Ramos (cell line): ENCODE measurements around the gene LRRN1.

Experiments
- in situ Hi-C: fragments of 300-500 bp; cut with MboI; formaldehyde crosslinking; loops from one replicate; pipeline ENCODE4 v1.14.3; 2022; ENCODE audit warnings: low sequenced_read_pairs; ENCODE audit not compliant: unreplicated experiment

LRRN1 gene

DNA sequence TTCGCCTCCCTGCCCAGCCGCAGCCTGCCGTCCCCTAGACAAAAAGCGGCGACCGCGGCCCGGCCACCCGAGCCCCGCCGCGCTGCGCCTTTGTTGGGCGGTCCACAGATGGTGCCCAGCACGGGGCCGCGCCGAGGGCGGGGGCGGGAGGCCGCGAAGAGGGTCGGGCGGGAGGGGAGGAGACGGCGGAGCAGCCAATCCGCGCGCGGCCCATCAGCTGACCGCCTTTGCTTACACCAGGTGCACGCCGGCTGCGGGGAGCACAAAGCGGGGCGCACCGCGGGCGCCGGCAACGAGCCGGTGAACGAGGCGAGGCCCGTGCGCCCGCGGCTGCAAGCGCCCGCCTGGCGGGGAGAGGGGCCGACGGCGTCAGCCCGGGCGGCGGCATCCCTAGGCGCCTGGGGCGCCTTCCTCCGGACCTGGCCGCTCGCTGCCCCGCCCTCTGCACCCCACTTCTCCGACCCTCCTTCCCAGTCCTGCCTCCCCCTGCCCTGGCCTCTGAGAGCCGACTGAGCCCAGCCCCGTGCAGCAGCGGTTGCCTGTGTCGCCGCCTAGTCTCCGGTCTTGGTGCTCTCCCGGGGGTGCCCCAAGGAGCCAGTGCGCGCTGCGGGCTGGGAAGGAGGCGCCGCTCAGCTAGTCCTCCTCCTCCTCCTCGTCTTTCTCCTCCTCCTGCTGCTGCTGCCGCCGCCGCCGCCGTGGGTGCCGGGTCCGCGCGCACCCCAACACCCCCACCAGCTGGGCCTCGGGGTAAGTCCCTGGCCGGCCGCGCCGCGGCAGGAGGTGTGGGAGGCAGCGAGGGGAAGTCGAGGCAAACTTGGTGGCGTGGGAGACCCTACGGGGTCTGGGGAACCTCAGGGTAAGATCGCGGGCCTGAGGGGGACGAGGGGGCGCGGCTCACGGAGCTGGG, at the start of gene LRRN1:
LRRN1 (plus strand) TSS at position 259 of the 907 bp plus-strand sequence. CDS start 45,211 bp downstream, outside the sequence.
- in situ Hi-C loops, result no loop called here

DNA sequence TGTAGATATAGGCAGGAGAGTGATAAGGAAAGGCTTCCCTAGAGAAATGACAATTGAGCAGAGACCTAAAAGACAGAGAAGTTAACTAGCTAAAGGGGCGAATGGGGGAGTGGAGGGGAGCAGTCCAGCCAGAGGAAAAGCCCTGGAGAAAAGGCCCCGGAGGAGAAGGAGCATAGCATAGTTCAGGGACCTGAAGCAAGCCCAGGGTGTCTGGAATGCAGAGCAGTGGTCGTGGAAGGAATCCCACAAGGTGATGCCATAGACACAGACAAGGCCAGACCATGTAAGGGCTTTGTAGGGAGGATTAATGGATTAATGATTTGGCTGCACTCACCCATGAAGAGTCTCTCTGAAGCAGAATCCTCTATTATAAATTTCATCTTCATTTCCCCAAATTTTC, 45.8 kb upstream of the LRRN1 start:
- in situ Hi-C loops, result no loop called here

DNA sequence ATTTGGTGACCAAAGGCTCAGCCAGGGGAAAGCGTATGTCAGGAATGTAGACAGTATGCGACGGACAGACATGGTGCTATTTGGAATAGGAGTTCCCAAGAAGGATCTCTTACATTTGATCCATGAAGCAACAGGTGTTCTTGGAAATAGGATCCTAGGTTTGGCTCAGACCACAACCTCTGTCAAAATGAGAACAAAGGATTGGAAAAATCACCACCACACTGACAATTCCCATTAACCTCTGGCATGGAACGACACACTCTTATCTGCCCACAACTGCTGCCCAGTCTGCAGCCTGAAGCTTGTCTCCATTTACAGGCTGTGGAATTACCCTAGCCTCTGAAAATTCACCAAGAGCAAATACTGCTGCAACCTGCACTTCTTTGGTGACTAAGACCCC, 33.6 kb upstream of the LRRN1 start:
- in situ Hi-C loops, result no loop called here

DNA sequence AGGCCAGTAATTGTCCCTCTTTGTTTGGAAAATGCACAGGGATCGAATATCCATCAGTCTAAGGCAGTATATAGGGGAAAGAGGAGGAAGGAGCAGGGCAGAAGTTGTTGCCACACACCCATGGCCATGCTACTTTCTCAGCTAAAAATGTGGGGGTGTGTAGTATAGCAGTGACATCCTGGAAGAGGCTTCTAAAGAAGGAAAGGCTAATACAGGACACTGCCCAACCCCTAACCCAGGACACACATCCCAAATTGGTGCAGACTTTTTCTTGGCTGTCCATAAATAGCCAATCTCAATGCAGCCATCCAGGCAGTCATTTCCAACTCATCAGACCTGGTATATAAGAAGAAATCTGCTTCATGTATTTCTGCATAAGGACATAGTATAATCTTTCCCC, 33.1 kb upstream of the LRRN1 start:
- in situ Hi-C loops, result no loop called here

DNA sequence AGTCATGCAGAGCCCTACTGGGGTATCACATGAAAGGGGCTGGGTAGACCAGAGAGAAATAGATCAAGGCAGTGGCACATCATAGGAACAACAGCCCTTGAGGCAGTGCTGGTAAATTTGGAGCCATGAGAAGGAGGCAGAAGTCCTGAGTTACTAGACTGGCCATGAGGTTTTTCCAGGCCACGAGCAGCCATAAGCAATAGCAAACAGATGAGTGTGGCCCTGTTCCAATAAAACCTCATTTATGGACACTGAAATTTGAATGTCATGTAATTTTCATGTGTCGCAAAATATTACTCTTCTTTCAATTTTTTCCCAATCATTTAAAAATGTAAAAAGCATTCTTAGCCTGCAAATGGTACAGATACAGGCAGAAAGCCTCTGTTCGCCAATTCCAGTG, 28.1 kb upstream of the LRRN1 start:
- in situ Hi-C loops, result no loop called here

DNA sequence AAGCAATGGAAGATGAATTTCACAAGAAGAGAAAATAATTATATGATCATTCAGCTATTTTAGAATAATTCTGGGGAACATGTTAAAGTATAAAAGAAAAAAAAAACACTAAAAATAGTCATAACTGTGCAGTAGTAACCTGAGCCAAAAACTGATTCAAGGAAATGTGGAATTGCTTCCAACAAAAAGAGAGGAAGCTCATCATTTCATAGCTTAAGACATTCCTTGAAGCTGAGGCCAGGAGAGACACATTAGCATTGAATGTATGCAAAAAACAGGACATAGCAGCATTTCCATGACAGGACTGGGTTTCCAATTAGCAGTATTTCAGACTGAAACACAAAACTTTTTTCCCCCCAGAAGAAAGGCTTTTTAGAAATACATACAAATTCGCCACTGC, 27.7 kb upstream of the LRRN1 start:
- in situ Hi-C loops, result no loop called here

DNA sequence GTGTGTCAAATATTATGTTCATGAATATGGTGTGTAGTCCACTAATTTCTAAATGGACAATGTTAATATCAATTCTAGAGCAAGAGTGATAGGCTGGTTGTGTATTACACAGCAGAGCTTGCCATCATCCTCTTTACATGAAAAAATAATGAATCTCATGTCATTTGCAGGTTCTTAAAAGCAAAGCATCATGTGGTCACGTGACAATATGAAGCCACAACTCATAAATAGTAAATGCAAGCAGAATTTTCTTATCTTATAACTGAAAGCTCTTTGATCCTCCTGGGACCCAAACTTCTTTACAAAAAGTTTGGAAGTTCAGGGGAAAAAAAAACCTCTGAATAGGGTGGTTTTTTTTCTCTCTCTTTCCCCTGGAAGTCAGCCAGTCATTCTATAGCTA, 26.9 kb upstream of the LRRN1 start:
- in situ Hi-C loops, result no loop called here

DNA sequence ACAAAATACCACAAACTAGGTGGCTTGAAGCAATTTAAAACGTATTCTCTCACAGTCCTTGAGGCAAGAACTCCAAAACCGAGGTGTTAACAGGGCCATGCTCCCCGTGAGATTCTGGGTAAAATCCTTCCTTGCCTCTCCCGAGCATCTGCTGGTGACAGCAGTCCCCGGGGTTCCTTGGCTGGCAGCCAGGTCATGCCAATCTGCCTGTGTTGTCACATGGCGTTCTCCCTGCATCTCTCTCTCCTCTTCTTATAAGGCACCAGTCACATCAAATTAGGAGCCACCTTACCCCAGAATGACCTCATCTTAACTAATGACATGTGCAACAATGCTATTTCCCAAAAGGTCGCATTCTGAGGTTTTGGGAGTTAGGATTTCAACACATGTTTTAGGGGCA, 26.3 kb upstream of the LRRN1 start:
- in situ Hi-C loops, result no loop called here

DNA sequence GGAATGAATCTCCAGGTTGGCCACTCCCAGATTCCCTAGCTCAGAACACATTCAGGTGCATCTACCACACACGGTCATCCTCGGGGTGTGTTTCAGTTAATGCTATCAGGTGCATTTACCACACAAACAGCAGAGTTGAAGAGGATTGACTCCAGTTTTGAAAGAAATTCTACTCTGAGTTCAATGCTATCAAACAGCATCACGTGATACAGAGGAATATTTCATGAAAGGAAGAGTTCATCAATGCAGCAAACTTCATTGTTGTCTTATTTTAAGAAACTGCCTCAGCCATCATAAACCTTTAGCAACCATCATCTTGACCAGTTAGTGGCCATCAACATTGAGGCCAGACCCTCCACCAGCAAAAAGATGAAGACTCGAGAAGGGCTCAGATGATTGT, 22.6 kb upstream of the LRRN1 start:
- in situ Hi-C loops, result no loop called here

DNA sequence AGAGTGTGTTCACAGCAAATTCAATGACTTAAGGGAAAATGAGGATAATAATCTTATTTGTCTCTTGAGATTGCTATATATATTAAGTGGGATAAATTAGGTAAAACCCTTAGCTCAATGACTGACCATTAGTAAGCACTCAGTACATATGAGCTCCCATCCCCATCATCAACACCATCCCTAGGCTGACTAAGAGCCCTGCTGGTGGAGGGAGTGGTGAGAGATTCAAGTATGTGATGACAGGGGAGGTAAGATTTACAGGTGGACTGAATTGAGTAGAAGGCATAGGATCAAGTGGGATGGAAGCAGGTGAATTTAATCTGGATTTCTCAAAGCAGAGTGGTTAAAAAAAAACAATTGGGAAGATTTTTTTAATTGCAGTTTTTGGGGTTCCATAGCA, 21.0 kb upstream of the LRRN1 start:
- in situ Hi-C loops, result no loop called here

DNA sequence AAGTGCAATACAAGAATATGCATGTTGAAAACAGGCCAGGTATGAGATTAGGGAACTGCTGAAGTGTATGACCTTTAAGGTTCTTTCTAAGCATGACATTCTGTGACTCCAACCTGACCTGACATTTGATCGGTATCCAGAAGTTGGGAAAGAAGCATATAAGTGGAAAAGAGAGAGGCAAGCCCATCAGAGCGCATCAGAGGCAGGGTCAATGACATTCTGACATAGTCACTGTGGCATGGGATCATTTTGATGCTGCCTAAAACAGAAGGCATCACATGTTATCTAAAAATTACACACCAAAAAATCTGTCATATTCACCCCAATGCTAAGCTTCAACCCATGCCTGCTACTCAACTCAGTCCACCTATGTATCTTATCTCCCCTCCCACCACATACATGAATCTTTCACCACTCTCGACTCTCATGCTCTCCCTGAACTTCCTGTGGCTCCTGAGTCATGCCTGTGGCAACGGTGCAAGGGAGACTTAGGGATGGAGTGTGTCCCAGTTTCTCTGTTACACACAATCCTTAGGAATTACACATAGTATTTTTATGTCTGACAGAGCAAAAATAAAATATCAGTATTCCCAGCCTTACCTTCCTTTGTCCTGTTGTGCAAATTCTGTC, 20.5 kb upstream of the LRRN1 start:
- in situ Hi-C loops, result no loop called here

DNA sequence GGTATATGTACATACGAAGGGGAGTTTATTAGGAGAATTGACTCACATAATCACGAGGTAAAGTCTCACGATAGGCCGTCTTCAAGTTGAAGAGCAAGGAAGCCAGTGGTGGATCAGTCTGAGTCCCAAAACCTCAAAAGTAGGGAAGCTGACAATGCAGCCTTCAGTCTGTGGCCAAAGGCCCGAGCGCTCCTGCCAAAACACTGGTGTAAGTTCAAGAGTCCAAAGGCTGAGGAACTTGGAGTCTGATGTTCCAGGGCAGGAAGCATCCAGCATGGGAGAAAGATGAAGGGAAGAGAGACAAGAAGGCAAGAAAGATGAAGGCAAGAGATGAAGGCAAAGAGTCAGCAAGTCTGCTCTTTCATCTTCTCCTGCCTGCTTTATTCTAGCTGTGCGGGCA, 16.8 kb upstream of the LRRN1 start:
- in situ Hi-C loops, result no loop called here

DNA sequence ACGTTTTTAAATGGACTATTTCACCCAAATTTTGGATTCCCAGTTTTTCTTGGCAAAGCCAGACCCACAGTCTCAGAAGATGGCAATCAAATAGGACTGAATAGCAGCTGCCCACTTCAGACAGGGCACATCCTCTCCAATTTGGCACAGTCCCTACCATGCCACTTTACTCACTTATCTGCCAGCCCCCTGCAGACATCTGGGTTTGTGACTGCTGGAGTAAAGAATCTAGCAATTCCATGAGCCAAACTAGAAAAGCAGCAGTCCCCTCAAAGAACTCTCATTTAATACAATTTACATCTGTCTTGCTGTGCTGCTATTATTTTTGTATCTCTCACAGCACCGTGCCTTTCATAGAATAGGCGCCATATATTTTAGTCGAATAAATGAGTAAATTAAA, 16.0 kb upstream of the LRRN1 start:
- in situ Hi-C loops, result no loop called here

DNA sequence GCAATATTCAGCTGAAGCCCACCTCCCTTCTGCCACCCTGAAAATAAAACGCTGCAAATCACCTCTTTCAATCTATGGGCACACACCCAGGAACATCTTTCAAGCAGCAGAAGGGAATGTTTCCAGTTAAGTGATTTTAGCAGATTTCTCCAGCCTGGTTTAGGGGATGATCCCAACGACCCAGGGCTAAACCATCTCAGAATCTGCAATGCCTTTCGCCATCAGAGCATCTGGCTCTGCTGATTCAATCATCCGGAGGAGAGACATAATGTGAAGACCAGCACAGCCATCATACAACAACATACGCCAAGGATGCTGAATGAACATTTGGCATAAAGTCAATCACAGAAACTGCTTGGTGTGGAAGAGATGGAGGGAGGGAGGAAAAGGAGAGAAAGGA, 15.5 kb upstream of the LRRN1 start:
- in situ Hi-C loops, result no loop called here

DNA sequence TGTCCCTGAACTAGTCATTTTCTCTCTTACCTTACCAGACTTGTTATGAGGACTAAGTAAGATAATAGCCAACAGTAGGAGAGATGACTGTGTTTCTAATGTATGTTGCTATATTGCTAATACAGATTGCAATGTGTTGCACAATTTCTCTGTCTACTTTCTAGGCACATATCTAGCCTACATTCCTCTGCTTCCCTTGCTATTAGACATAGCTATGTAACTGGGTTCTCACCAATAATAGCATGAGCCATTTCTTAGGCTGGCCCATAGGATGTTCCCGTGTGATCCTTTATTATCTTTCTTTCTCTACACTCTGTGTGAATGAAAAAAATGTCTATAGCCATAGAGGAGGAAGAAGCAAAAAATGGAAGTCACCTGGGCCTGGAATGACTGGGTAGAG, 6.8 kb upstream of the LRRN1 start:
- in situ Hi-C loops, result no loop called here

DNA sequence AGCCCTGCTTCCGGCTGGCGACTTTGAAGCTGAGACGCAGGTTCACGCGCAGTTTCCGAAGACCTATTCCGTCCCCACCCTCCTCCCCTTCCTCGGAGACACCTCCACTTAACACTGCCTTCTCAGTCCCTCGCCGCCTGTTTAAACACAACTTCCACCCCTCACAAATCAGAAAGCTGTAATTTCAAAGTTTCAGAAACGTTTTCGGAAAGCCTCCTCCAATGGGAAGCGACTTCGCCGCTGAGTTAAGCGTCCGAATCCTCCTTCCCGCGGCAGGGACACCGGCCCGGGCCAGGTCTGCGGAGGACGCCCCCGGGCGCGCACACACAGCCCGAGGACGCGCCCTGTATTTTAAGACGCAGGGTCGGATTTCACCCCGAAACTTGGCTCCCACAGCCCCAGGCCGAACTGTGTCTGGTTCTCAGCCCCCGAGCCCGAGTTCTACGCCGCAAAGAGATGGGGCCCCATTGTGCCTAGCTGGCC, 559 bp upstream of the LRRN1 start:
- in situ Hi-C loops, result no loop called here

DNA sequence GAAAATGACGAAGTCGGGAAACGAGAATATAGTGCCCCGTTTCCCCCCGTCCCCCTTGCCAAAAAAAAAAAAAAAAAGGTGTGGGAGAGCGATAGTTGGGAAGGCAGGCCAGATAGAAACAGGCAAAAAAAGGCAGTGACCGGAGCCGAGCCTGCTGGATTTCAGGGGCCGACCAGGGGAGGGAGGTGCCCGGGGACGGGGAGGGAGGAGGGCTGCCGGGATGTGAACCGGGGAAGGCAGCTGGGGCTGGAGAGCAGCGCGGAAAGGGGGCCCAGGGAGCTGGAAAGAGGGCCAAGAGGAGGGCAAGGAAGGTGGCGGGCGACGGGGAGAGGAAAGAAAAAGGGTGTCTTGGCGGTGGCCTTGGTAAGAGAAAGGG, 837 bp downstream of the LRRN1 start:
- in situ Hi-C loops, result no loop called here

DNA sequence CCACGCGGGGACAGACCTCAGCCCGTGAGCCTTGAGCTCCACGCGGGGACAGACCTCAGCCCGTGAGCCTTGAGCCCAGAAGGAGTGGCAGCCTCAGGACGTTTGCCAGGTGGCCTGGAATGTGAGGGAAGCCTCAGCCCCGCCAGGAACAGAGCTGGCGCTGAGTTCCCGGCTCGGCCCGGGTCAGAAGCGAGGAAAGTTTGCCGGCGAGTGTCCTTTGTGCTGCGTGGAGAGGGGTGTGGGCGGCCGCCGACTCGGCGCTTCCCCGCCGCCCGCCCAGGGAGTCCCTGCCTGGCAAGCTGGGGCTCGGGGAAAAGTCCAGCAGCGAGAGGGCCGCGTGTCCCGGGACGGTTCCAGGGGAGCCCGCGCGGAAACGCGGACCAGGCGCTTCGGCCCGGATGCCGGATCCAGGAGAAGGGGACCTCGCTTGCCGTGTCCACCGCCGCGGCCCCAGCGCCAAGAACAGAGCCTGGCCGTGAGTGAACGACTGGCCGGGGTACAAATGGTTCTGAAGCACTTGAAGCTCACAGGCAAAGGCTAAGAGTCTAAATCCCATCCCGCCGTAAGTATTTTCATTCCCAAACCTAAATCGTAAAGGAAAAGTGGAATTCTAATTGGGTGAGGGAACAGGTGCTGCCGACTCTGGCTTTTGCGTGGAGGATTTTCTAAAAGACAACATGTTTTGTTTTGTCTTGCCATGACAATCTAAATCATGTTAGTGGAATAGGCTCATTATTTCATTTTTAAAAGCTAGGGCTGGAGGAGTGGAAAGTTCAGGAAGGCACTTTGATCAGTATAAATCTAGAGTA, 1.7 kb downstream of the LRRN1 start:
- in situ Hi-C loops, result no loop called here

DNA sequence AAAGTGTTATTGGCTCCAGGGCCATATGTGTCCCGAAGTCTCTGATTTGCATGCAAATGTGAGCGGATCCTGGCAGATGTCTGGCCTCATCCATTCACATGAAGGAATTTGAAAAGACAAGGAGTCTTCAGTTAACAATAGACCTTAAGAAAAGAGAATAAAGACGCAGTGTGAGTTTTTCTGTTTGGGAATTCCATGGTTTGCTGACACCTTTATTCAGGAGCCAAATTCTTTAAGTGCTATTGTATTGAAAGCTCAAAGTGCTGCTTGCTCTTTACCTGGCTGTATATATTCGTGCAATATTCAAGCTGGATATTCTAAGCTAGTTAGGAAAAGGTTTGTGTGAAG, 2.2 kb downstream of the LRRN1 start:
- in situ Hi-C loops, result no loop called here

DNA sequence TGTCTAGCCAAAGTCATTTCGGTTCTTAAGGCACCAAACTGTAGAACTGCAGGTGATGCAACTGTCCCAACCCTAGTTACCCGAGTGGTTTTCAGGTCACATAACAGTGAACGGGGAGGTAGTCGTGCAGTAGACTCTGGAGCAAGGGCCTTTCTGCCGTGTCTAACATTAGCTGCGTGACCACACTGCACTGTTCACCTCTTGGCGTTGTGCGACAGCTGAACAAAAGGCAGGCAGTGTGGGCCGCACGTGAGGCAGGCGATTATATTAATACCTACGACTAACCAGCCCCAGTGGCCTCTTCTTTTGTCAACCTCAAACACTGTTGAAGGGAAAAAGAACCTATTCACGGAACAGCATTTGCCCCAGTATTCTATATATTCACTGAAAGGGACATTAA, 2.8 kb downstream of the LRRN1 start:
- in situ Hi-C loops, result no loop called here

DNA sequence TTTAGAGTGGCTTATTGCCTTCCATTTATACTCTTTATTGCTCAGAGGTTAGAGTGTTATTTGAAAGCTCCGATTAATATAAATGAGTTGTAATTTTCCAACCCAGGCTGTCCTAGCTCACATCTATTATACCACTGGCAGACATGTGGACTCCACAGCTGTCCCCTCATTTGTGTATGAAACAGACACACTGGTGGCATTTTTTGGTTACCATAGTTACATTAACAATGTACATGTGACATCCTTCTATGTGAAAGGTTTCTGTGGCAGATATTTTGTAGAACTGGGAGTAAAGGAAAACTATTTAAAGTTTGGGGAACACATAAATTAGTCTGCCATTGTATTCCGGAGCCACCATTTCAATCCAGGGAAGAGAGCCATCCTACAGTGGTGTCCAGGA, 5.3 kb downstream of the LRRN1 start:
- in situ Hi-C loops, result no loop called here
